ENCODE data around the gene CCL26. TPM values are rescaled to one million over a fixed set of nuclear protein-coding genes. Genes with fewer than 3 reads are reported as not detected.

CCL26 gene
- total and polyA plus RNA-seq, 2 experiments from 2014 or later, result 2.2 TPM; not detected in 1

DNA sequence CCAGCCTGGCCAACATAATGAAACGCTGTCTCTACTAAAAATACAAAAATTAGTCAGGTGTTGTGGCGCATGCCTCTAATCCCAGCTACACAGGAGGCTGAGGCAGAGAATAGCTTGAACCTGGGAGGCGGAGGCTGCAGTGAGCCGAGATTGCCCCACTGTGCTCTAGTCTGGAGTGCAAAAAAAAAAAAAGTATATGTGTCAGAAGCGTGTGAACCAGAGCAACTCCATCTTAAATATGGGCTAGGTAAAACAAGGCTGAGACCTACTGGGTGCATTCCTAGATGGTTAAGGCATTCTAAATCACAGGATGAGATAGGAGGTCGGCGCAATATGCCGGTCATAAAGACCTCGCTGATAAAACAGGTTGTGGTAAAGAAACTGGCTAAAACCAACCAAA, 35.4 kb upstream of the CCL26 start:
- no peak overlapping the region for H3K4me2 ChIP-seq (ENCODE audit: unreplicated experiment)
- no peaks in the 10 kb centered on the region for H4K20me1 ChIP-seq (ENCODE audit: insufficient read depth)
- no peaks in the 10 kb centered on the region for H3K4me1 ChIP-seq (ENCODE audit: insufficient read depth)
- H3K27me3 ChIP-seq (replicated peaks; ENCODE audit: insufficient read depth), result no peaks in the 10 kb centered on the region
- DNase-seq, result no peak
- H3F3A ChIP-seq (ENCODE audit: insufficient read depth), result no peaks in the 10 kb centered on the region
- H3K4me3 ChIP-seq, result no peak overlapping the region
- 81 to 83% methylated on average over 9 of the region's 9 CpGs for WGBS, 2 experiments (ENCODE audit: low coverage in 1 of 2, low lambda C conversion rate in 2 of 2, missing lambda C conversion rate in 2 of 2)
- no peaks in the 10 kb centered on the region for H3K9me3 ChIP-seq (ENCODE audit: low read depth)
- no peak overlapping the region for H3K9ac ChIP-seq
- in situ Hi-C loops (cut with MboI), result no loop called here
- H3K79me2 ChIP-seq (ENCODE audit: insufficient read depth), result no peaks in the 10 kb centered on the region
- H3K9me2 ChIP-seq (ENCODE audit: insufficient read depth), result no peaks in the 10 kb centered on the region
- H2AFZ ChIP-seq, result no peak overlapping the region
- H3K27ac ChIP-seq, result no peak overlapping the region
- H3K36me3 ChIP-seq (ENCODE audit: low read depth), result no peaks in the 10 kb centered on the region
- no peak for TF ChIP-seq EZH2 (IDR thresholded peaks at IDR 0.05; ENCODE audit: insufficient read depth, poor library complexity, severe bottlenecking)
- no peak for TF ChIP-seq EZH2phosphoT487 (IDR thresholded peaks at IDR 0.05; ENCODE audit: insufficient read depth, low read depth)

DNA sequence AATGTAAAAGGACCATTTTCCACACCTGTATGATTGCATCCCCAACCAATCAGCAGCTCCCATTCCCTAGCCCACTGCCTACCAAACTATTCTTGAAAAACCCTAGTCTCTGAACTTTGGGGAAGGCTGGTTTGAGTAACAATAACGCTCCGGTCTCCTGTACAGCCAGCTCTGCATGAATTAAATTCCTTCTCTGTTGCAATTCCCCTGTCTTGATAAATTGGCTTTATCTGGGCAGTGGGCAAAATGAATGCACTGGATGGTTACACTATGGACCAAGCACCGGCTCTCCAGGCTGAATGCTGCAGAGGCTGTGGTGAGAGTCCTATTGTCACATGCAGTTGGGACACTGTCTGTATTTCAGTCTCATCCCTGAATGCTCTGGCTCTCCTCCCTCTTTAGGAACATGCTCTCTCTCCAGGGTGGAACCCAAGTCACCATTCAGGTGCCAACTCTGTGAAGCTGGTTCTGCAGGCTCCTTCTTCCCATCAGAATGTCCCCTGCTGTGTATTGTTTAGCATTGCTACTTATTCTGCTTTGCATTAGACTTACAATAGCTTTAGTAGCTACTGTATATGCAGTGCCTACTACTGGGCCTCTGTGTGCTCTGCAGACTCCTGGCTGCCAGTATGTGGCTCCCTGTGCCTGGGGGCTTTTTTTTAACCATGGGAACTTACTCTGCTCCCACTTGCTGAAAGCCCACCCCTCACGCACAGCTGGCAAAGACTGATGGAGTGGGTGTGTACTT, 34.7 kb upstream of the CCL26 start:
- Histone ChIP-seq H2AFZ (no peak overlapping the region), H3K79me2 (ENCODE audit: insufficient read depth) (no peaks in the 10 kb centered on the region), H3K4me3 (no peak overlapping the region), H3K9me3 (ENCODE audit: low read depth) (no peaks in the 10 kb centered on the region), H3K4me2 (ENCODE audit: unreplicated experiment) (no peak overlapping the region), H3K36me3 (ENCODE audit: low read depth) (no peaks in the 10 kb centered on the region), H3F3A (ENCODE audit: insufficient read depth) (no peaks in the 10 kb centered on the region), H3K27ac (no peak overlapping the region), H3K9ac (no peak overlapping the region), H3K4me1 (ENCODE audit: insufficient read depth) (no peaks in the 10 kb centered on the region), H3K9me2 (ENCODE audit: insufficient read depth) (no peaks in the 10 kb centered on the region), H4K20me1 (ENCODE audit: insufficient read depth) (no peaks in the 10 kb centered on the region), H3K27me3 (replicated peaks; ENCODE audit: insufficient read depth) (no peaks in the 10 kb centered on the region)
- DNase-seq, result no peak
- 53 to 59% methylated on average over 4 of the region's 4 CpGs for WGBS, 2 experiments (ENCODE audit: low coverage in 1 of 2, low lambda C conversion rate in 2 of 2, missing lambda C conversion rate in 2 of 2)
- no peak for TF ChIP-seq EZH2 (IDR thresholded peaks at IDR 0.05; ENCODE audit: insufficient read depth, poor library complexity, severe bottlenecking)
- no peak for TF ChIP-seq EZH2phosphoT487 (IDR thresholded peaks at IDR 0.05; ENCODE audit: insufficient read depth, low read depth)
- in situ Hi-C loops (cut with MboI), result no loop called here

DNA sequence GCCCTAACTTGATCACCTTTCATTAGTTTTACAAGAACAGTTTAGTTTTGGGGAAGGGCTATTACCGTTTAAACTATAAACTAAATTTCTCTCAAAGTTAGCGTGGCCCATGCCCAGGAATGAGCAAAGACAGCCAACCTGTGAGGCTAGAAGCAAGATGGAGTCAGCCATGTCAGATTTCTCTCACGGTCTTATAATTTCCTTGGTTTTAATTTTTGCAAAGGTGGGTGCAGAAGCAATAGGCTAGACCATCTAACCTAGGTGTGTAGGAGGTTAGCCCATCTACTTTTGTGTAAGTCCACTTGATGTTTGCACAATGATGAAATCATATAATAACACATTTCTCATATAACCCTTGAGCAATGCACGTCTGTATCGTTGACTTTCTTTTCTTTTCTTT, 32.7 kb upstream of the CCL26 start:
- in situ Hi-C loops (cut with MboI), result no loop called here
- H3K4me1 ChIP-seq (ENCODE audit: insufficient read depth), result no peaks in the 10 kb centered on the region
- no peaks in the 10 kb centered on the region; the same call in 1 of the 2 replicates for H3K27me3 ChIP-seq (replicated peaks; ENCODE audit: insufficient read depth)
- no peak overlapping the region for H3K27ac ChIP-seq
- no peak overlapping the region for H2AFZ ChIP-seq
- no peaks in the 10 kb centered on the region for H3K9me3 ChIP-seq (ENCODE audit: low read depth)
- no peak overlapping the region for H3K4me3 ChIP-seq
- H4K20me1 ChIP-seq (ENCODE audit: insufficient read depth), result no peaks in the 10 kb centered on the region
- H3K4me2 ChIP-seq (ENCODE audit: unreplicated experiment), result no peak overlapping the region
- TF ChIP-seq EZH2phosphoT487 (IDR thresholded peaks at IDR 0.05; ENCODE audit: insufficient read depth, low read depth) (no peak), EZH2 (IDR thresholded peaks at IDR 0.05; ENCODE audit: insufficient read depth, poor library complexity, severe bottlenecking) (no peak)
- no peaks in the 10 kb centered on the region for H3K9me2 ChIP-seq (ENCODE audit: insufficient read depth)
- H3K36me3 ChIP-seq (ENCODE audit: low read depth), result no peaks in the 10 kb centered on the region
- H3K9ac ChIP-seq, result no peak overlapping the region
- H3K79me2 ChIP-seq (ENCODE audit: insufficient read depth), result no peaks in the 10 kb centered on the region
- no peaks in the 10 kb centered on the region for H3F3A ChIP-seq (ENCODE audit: insufficient read depth)
- 82% methylated on average over 5 of the region's 5 CpGs for WGBS, 2 experiments (ENCODE audit: low coverage in 1 of 2, low lambda C conversion rate in 2 of 2, missing lambda C conversion rate in 2 of 2)
- no peak for DNase-seq

DNA sequence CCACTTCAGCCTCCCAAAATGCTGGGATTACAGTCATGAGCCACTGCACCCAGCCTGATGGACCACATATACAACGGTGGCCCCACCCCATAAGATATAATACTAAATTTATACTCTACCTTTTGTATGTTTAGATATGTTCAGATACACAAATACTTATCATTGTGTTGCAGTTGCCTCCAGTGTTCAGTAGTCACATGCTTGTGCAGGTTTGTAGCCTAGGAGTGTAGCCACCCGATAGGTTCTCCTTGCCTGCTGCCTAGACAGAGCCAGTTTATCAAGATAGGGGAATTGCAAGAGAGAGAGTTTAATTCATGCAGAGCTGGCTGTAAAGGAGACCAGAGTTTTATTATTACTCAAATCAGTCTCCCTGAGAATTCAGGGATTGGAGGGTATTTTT, 32.0 kb upstream of the CCL26 start:
- Histone ChIP-seq H3K4me1 (ENCODE audit: insufficient read depth) (no peaks in the 10 kb centered on the region), H3K9ac (no peak overlapping the region), H3F3A (ENCODE audit: insufficient read depth) (no peaks in the 10 kb centered on the region), H2AFZ (no peak overlapping the region), H3K27ac (no peak overlapping the region), H4K20me1 (ENCODE audit: insufficient read depth) (no peaks in the 10 kb centered on the region), H3K9me3 (ENCODE audit: low read depth) (no peaks in the 10 kb centered on the region), H3K27me3 (replicated peaks; ENCODE audit: insufficient read depth) (no peaks in the 10 kb centered on the region; the same call in 1 of the 2 replicates), H3K4me3 (no peak overlapping the region), H3K36me3 (ENCODE audit: low read depth) (no peaks in the 10 kb centered on the region), H3K9me2 (ENCODE audit: insufficient read depth) (no peaks in the 10 kb centered on the region), H3K4me2 (ENCODE audit: unreplicated experiment) (no peak overlapping the region), H3K79me2 (ENCODE audit: insufficient read depth) (no peaks in the 10 kb centered on the region)
- in situ Hi-C loops (cut with MboI), result no loop called here
- DNase-seq, result no peak
- 91 to 95% methylated on average over 2 of the region's 2 CpGs for WGBS, 2 experiments (ENCODE audit: low coverage in 1 of 2, low lambda C conversion rate in 2 of 2, missing lambda C conversion rate in 2 of 2)
- TF ChIP-seq EZH2phosphoT487 (IDR thresholded peaks at IDR 0.05; ENCODE audit: insufficient read depth, low read depth) (no peak), EZH2 (IDR thresholded peaks at IDR 0.05; ENCODE audit: insufficient read depth, poor library complexity, severe bottlenecking) (no peak)
